Measurements from ENCODE around the gene MDGA2. TPM values are rescaled to one million over a fixed set of nuclear protein-coding genes. Genes with fewer than 3 reads are reported as not detected.

MDGA2 gene
- polyA plus RNA-seq, 1 of the 3 experiments (the other 2 are of a cell fraction) = not detected

- Histone ChIP-seq H3K9me2 (no peaks in the 10 kb centered on the region), H2AFZ (ENCODE audit: low read depth) (no peak overlapping the region), H3K27ac (ENCODE audit: low read depth in 2 of 2, low read length in 1 of 2) (no peak overlapping the region), H3K4me2 (no peak overlapping the region), H3K4me3 (ENCODE audit: low read depth in 2 of 2, low read length in 1 of 2) (no peak overlapping the region), H3K79me2 (ENCODE audit: insufficient read depth) (no peaks in the 10 kb centered on the region), H3K4me1 (ENCODE audit: control insufficient read depth in 1 of 2, insufficient read depth in 2 of 2, low read depth in 1 of 2, low read length in 1 of 2) (no peaks in the 10 kb centered on the region), H3K9ac (no peak overlapping the region), H3K9me3 (no peaks in the 10 kb centered on the region), H3K36me3 (replicated peaks in 1 of 2; ENCODE audit: control insufficient read depth in 1 of 2, insufficient read depth in 2 of 2, low read length in 1 of 2) (no peaks in the 10 kb centered on the region), H4K20me1 (ENCODE audit: insufficient read depth) (no peaks in the 10 kb centered on the region), H3K27me3 (ENCODE audit: insufficient read depth) (no peaks in the 10 kb centered on the region), H3F3A (replicated peaks; ENCODE audit: insufficient read depth) (no peaks in the 10 kb centered on the region)
- POLR2A ChIA-PET = no interaction called here
- DNase-seq = no peak
- 5% methylated on average over 5 of the region's 5 CpGs for WGBS (ENCODE audit: low lambda C conversion rate)
- CTCF ChIA-PET = no interaction called here
- no peak for TF ChIP-seq TEAD4 (IDR thresholded peaks at IDR 0.05; ENCODE audit: borderline replicate concordance, insufficient read depth)
- TF ChIP-seq MAX (IDR thresholded peaks at IDR 0.05; ENCODE audit: low read depth) = no peak
- no peak for TF ChIP-seq POLR2AphosphoS5 (IDR thresholded peaks at IDR 0.05; ENCODE audit: low read depth, low read length)
- no peak for TF ChIP-seq EZH2phosphoT487 (IDR thresholded peaks at IDR 0.05; ENCODE audit: borderline replicate concordance, low read depth)
- TF ChIP-seq NRF1 (IDR thresholded peaks at IDR 0.05; ENCODE audit: low read depth, low read length) = no peak
- TF ChIP-seq CHD2 (IDR thresholded peaks at IDR 0.05; ENCODE audit: low read length, partially characterized antibody) = no peak
- TF ChIP-seq SMC3 (IDR thresholded peaks at IDR 0.05; ENCODE audit: low read depth, low read length) = no peak
- TF ChIP-seq GATA2 (CRISPR knock-in tag; IDR thresholded peaks at IDR 0.05) = no peak
- no peak for TF ChIP-seq SIN3A (IDR thresholded peaks at IDR 0.05; ENCODE audit: borderline replicate concordance, low read depth, low read length)
- no peak for TF ChIP-seq TAF1 (IDR thresholded peaks at IDR 0.05; ENCODE audit: borderline replicate concordance, low read depth, low read length)
- TF ChIP-seq ZBTB33 (IDR thresholded peaks at IDR 0.05; ENCODE audit: borderline replicate concordance, low read depth) = no peak
- TF ChIP-seq RCOR1 (IDR thresholded peaks at IDR 0.05; ENCODE audit: low read length) = no peak
- TF ChIP-seq FOSL2 (IDR thresholded peaks at IDR 0.05; ENCODE audit: borderline replicate concordance, low read depth) = no peak
- no peak for TF ChIP-seq EP300 (IDR thresholded peaks at IDR 0.05; ENCODE audit: borderline replicate concordance in 1 of 2, low read depth in 1 of 2, low read length in 1 of 2)
- no peak for TF ChIP-seq PBX3 (IDR thresholded peaks at IDR 0.05)
- TF ChIP-seq FOXJ3 (CRISPR knock-in tag; IDR thresholded peaks at IDR 0.05) = no peak
These were observed 734.8 kb downstream of the MDGA2 start for GRCh38 chr14:46940611-46941010.

Data from SK-N-SH (cell line).